ENCODE results near the gene TSPAN9. TPM values are rescaled to one million over a fixed set of nuclear protein-coding genes. Genes with fewer than 3 reads are reported as not detected.

TSPAN9 gene
- total RNA-seq, 1 experiment from 2014 or later: 13.2 TPM

DNA sequence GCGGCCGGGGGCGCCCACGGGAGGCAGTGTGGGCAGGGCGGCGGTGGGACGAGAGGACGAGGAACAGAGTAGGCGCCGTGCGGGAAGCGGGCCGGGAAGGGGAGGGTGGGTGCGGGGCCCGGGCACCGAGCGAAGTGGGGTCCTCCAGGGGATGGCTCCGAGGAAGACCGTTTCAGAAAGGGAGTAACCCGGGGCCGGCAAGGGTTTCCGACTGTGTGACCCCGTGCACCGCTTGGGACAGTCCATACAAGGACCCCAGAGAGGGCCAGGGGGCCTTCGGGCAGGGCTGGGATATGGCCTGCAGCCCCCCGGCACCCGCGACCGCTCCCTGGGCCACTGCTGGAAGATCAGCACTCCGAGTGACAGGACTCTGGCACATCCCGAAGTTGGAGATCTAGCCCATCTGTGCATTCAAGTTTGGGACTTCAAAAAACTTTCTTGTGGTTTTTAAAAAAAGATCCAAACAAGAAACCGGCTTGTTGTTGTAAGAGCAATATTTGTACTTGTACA lies 448 bp downstream of the TSPAN9 start:
- Histone ChIP-seq H4K20me1 (ENCODE audit: insufficient read depth) (no peaks in the 10 kb centered on the region), H3K4me1 (ENCODE audit: control insufficient read depth in 1 of 2, insufficient read depth in 2 of 2, low read length in 2 of 2) (peaks cover 11 to 27% of the 10 kb centered on the region in 2 experiments; a peak in 3 of 4 replicates), H2AFZ (ENCODE audit: low read depth, low read length, poor library complexity, severe bottlenecking) (peak overlapping the region; percentile 65), H3K9ac (ENCODE audit: low read length) (peak overlapping the region; percentile 58), H3K27ac (ENCODE audit: low read depth, low read length) (peak overlapping the region; percentile 51; the same call in 1 of the 2 replicates), H3K9me2 (ENCODE audit: insufficient read depth) (no peaks in the 10 kb centered on the region), H3K27me3 (ENCODE audit: insufficient read depth, low read length) (no peaks in the 10 kb centered on the region), H3K4me2 (ENCODE audit: low read length) (peak overlapping the region; percentile 94), H3K9me3 (ENCODE audit: control insufficient read depth in 1 of 2, insufficient read depth in 1 of 2, low read depth in 1 of 2, low read length in 2 of 2) (no peaks in the 10 kb centered on the region), H3K79me2 (ENCODE audit: insufficient read depth, low read length) (no peaks in the 10 kb centered on the region), H3K4me3 (replicated peaks in 1 of 2; ENCODE audit: low read depth in 1 of 2, low read length in 2 of 2) (peak overlapping the region; percentile 68 to 72), H3K36me3 (ENCODE audit: control insufficient read depth in 1 of 2, insufficient read depth in 2 of 2, low read length in 2 of 2) (no peaks in the 10 kb centered on the region)
- RAD21 ChIA-PET (ENCODE audit: low non-redundant PET in 1 of 2, low total read pairs in 2 of 2, uncharacterized antibody in 2 of 2, unreplicated experiment in 2 of 2): no interaction called here
- no peak for DNase-seq (ENCODE audit: low read depth, low spot score)
- no peak for TF ChIP-seq SRF (IDR thresholded peaks at IDR 0.05; ENCODE audit: low read depth)
- no peak for TF ChIP-seq ZFX (IDR thresholded peaks at IDR 0.05)
- no peak for TF ChIP-seq EGR1 (IDR thresholded peaks at IDR 0.05; ENCODE audit: low read depth)
- no peak for TF ChIP-seq SIN3A (IDR thresholded peaks at IDR 0.05; ENCODE audit: low read depth)
- TF ChIP-seq ELF1 (IDR thresholded peaks at IDR 0.05; ENCODE audit: borderline replicate concordance, low read depth): no peak
- no peak for TF ChIP-seq FOSL1 (IDR thresholded peaks at IDR 0.05; ENCODE audit: low read depth)
- no peak for TF ChIP-seq POLR2AphosphoS5 (IDR thresholded peaks at IDR 0.05; ENCODE audit: low read depth, low read length)
- TF ChIP-seq CTCF (IDR thresholded peaks at IDR 0.05 in 2 of 3, conservative IDR thresholded peaks at IDR 0.05 in 1 of 3; ENCODE audit: borderline replicate concordance in 1 of 3, insufficient read depth in 1 of 3, low read depth in 2 of 3, low read length in 2 of 3): no peak
- TF ChIP-seq EZH2 (IDR thresholded peaks at IDR 0.05): no peak
- TF ChIP-seq EZH2phosphoT487 (IDR thresholded peaks at IDR 0.05; ENCODE audit: borderline replicate concordance): no peak
- no peak for TF ChIP-seq CEBPB (IDR thresholded peaks at IDR 0.05; ENCODE audit: low read depth)
- TF ChIP-seq, protein P1, sequence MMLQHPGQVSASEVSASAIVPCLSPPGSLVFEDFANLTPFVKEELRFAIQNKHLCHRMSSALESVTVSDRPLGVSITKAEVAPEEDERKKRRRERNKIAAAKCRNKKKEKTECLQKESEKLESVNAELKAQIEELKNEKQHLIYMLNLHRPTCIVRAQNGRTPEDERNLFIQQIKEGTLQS (IDR thresholded peaks at IDR 0.05): no peak
- TF ChIP-seq JUND (IDR thresholded peaks at IDR 0.05): no peak
- intact Hi-C loops (cut with micrococcal nuclease): no loop called here
- peak; percentile 42 for ATAC-seq
- POLR2A ChIA-PET: no interaction called here
- CTCF ChIA-PET: interaction anchor here (1.0 kb wide), 1 partner anchor 198 kb away, joined by 4 read pairs; no protein-coding TSS in a partner anchor
- no TSS peak for BruUV-seq (replicated peaks)

All from HCT116 (cell line).